ENCODE results near the gene THRB.

The THRB gene

GRCh38 chr3:24161841-24162240 is 332.8 kb downstream of the THRB start:
- no peak for DNase-seq

- no peak for DNase-seq
Observed at GRCh38 chr3:24160424-24161095, 334.1 kb downstream of the THRB start.

- no peak for DNase-seq
Observed at GRCh38 chr3:24158761-24159454, 335.7 kb downstream of the THRB start.

- DNase-seq: no peak
Observed at GRCh38 chr3:24157106-24157505, 337.5 kb downstream of the THRB start.

GRCh38 chr3:24156466-24156865 is 338.2 kb downstream of the THRB start:
- DNase-seq: no peak

GRCh38 chr3:24155276-24155675 is 339.4 kb downstream of the THRB start:
- DNase-seq: no peak

- no peak for DNase-seq
Observed at GRCh38 chr3:24154781-24155180, 339.9 kb downstream of the THRB start.

- no peak for DNase-seq
Observed at GRCh38 chr3:24154013-24154695, 340.5 kb downstream of the THRB start.

GRCh38 chr3:24151594-24151993 is 343.1 kb downstream of the THRB start:
- no peak for DNase-seq

GRCh38 chr3:24149032-24149431 is 345.6 kb downstream of the THRB start:
- no peak for DNase-seq

GRCh38 chr3:24145981-24146822 is 348.4 kb downstream of the THRB start:
- DNase-seq: peak; percentile 49

- DNase-seq: no peak
Observed at GRCh38 chr3:24145481-24145880, 349.2 kb downstream of the THRB start.

GRCh38 chr3:24142127-24142526 is 352.5 kb downstream of the THRB start:
- DNase-seq: no peak

GRCh38 chr3:24141548-24141947 is 353.1 kb downstream of the THRB start:
- no peak for DNase-seq

GRCh38 chr3:24139463-24140412 is 354.9 kb downstream of the THRB start:
- no peak for DNase-seq

- DNase-seq: no peak
Observed at GRCh38 chr3:24138876-24139256, 355.8 kb downstream of the THRB start.

GRCh38 chr3:24137958-24138875 is 356.4 kb downstream of the THRB start:
- no peak for DNase-seq

GRCh38 chr3:24137334-24137733 is 357.3 kb downstream of the THRB start:
- no peak for DNase-seq

GRCh38 chr3:24136624-24137310 is 357.9 kb downstream of the THRB start:
- DNase-seq: no peak

- no peak for DNase-seq
Observed at GRCh38 chr3:24135280-24135679, 359.4 kb downstream of the THRB start.

All from NCI-H524 treated with DMSO at 0.1 percent for 48 hours (cell line).